Heart left ventricle (tissue), 16 donors: ENCODE data around the gene PPM1A. TPM values are rescaled to one million over a fixed set of nuclear protein-coding genes. Genes with fewer than 3 reads are reported as not detected.

Source experiments
- ATAC-seq, 4 donors: fragments of 200-7000 bp; cut with Tn5 transposase; one replicate each; pipeline ENCODE4 v1.9.1; 2020 to 2022; ENCODE audit warnings: moderate library complexity in 4 of 4, mild to moderate bottlenecking in 3 of 4, moderate number of reproducible peaks in 1 of 4
- DNase-seq, 5 donors: peaks; one replicate each; pipeline ENCODE4 v3.0.0-alpha.2; 2020
- H3K27ac ChIP-seq, 12 donors: fragments of 200-600 bp; sonication (generic) in 4 of 12; one replicate each; pipeline versions ENCODE4 v1.5.0 to v1.8.0; 2016 to 2022; ENCODE audit warnings: mild to moderate bottlenecking in 2 of 12
- H3K27me3 ChIP-seq, 9 donors: fragments of 200-600 bp; sonication (generic) in 2 of 9; one replicate each; pipeline versions ENCODE4 v1.5.1 to v1.8.0; 2016 to 2022; ENCODE audit warnings: mild to moderate bottlenecking in 3 of 9
- H3K36me3 ChIP-seq, 9 donors: fragments of 200-600 bp; sonication (generic) in 2 of 9; one replicate each; pipeline versions ENCODE4 v1.5.0 to v1.8.0; 2018 to 2022; ENCODE audit warnings: mild to moderate bottlenecking in 2 of 9
- H3K4me1 ChIP-seq, 12 donors: fragments of 200-600 bp; sonication (generic) in 4 of 12; one replicate each; pipeline versions ENCODE4 v1.5.0 to v1.8.0; 2016 to 2022; ENCODE audit warnings: mild to moderate bottlenecking in 3 of 12
- H3K4me3 ChIP-seq, 12 donors: fragments of 200-600 bp; sonication (generic) in 4 of 12; one replicate each; pipeline versions ENCODE4 v1.5.0 to v1.8.0; 2017 to 2022; ENCODE audit warnings: mild to moderate bottlenecking in 9 of 12, moderate library complexity in 4 of 12
- H3K9me3 ChIP-seq, 12 donors: fragments of 200-600 bp; sonication (generic) in 4 of 12; one replicate each; pipeline versions ENCODE4 v1.5.0 to v1.8.0; 2016 to 2022; ENCODE audit warnings: mild to moderate bottlenecking in 1 of 12
- POLR2A ChIP-seq, 2 donors: fragments of 450-650 bp; IDR thresholded peaks; one replicate each; pipeline ENCODE4 v1.6.1; 2017; ENCODE audit warnings: antibody characterized with exemption in 2 of 2, mild to moderate bottlenecking in 2 of 2, moderate library complexity in 2 of 2
- WGBS, 4 donors: extraction: QIAGEN DNeasy Blood & Tissue Kit in 2 of 4; methylation state at CpG; one replicate each; pipeline versions ENCODE4 v1.1.5 to v1.1.7; 2013 to 2018; 5-methylcytosine and 5-hydroxymethylcytosine counted together
- intact Hi-C, 10 donors: fragments of 100-400 bp; cut with DNase I; formaldehyde crosslinking; loops; one replicate each; pipeline versions ENCODE4 v1.11.1 to v1.14.2; 2022
- polyA plus RNA-seq, 2 donors: library from polyadenylated mRNA; stranded (reverse); fragments of 200-250 nt; gene quantifications; one replicate each; pipeline ENCODE4 v1.2.3, GENCODE V29; 2013
- total RNA-seq, 9 donors: library from RNA; depleted of rRNA in 2 of 9; stranded (reverse); fragments of >200 nt in 2 of 9; fragmentation: NEBNext Ultra II Directional in 3 of 9; extraction: Animal tissue kit (Norgen Biotek cat#: 25700) in 3 of 9; gene quantifications; one replicate each; pipeline versions ENCODE4 v1.1.0 to v1.2.4, GENCODE V29; 2016 to 2023
- TF ChIP-seq, protein P1 (sequence below), 12 donors: fragments of 200-600 bp; sonication (generic) in 4 of 12; IDR thresholded peaks; one replicate each; pipeline versions ENCODE4 v1.5.0 to v1.8.0; 2018 to 2022; ENCODE audit warnings: antibody characterized with exemption in 12 of 12, mild to moderate bottlenecking in 5 of 12
- donor health status: ischemic (EF 13 %, LVEDD 7.1; RV severe dilation, severe dysfunction).
- donor health status: healthy with polysubstance abuse.
- donor health status: DM: no; HTN: yes; CAD: no.
- donor health status: DM: no; HTN: no; CAD: no.
- donor health status: ischemic (EF 25% LVEDD 6.9; RV normal size, moderate dysfunction).
- donor health status: ischemic (EF 25% LVEDD 5.7; RV mildly dilated, moderate dysfunction).
- donor health status: healthy.
- donor health status: DM: yes; HTN: yes; CAD: no.
- donor health status: ischemic (EF 35%, LVEDD 5.7; RV mildly dilated, moderate dysfunction).
- donor health status: nonischemic (EF 11% LVEDD 7.7; RV severe dilation, severe dysfunction).
- donor health status: DM: yes; HTN: yes; CAD: no.
- donor health status: PGD.
- donor health status: ischemic (EF 29% LVEDD 5.4; RV normal size, mild dysfunction).
- donor health status: nonischemic (EF 23%, LVEDD 6.1; RV moderate dilation, normal function).

PPM1A gene
- total and polyA plus RNA-seq, 11 donors: 27.7 to 126 (median 91.6) TPM

DNA sequence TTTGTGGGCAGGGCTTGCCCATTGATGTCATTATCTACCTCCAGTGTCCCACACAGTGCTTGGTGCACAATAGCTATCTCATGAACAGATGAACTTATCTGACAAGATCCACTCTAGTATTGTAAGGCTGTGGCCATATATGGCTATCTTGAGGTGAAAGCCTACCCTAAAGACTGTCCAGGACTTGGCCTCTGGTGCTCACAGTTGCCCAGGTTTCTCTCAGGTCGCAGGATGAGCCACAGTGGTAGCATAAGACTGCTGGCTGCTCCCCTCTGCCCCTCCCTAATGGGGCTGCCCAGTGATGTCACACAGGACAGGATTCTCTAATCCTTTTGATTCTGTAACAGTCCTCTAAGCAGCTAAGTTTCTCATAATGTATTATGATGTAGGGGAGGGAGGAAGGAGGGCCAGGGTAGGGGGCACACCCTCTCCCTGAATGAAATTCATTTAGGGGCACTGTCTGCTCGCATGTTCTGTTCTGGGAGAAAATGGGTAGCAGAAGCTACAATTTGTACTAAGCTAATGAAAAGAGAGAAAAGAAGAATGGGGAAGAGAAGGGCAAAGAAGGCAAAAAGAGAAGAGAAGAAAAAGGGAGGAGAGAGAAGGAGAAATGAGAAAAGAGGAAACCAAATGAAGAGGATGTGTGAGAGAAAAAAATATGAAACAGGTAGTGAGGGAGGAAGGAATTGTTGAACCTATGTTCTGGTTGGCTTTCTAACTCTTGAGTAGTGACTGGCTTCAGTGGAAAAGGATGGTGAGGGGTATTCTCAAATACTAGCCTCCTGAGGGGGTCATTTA, 3.4 kb upstream of the PPM1A start:
- intact Hi-C loops: loop anchor here in 3 of 10 donors (5.0 to 10.0 kb wide), 3 partner anchors 87 to 161 kb away; partner anchors contain the start of gene PCNX4 (in 1 of the 3)
- H3K36me3 ChIP-seq: no peaks in the 10 kb centered on the region
- H3K4me1 ChIP-seq: peaks cover 0 to 21% (median 6%) of the 10 kb centered on the region in 12 donors
- H3K4me3 ChIP-seq: no peak overlapping the region
- no peak overlapping the region for H3K27ac ChIP-seq
- ATAC-seq: no peak
- 58 to 81% (median 69%) methylated on average over 2 of the region's 2 CpGs for WGBS, 4 donors
- no peaks in the 10 kb centered on the region for H3K9me3 ChIP-seq
- TF ChIP-seq, protein P1, sequence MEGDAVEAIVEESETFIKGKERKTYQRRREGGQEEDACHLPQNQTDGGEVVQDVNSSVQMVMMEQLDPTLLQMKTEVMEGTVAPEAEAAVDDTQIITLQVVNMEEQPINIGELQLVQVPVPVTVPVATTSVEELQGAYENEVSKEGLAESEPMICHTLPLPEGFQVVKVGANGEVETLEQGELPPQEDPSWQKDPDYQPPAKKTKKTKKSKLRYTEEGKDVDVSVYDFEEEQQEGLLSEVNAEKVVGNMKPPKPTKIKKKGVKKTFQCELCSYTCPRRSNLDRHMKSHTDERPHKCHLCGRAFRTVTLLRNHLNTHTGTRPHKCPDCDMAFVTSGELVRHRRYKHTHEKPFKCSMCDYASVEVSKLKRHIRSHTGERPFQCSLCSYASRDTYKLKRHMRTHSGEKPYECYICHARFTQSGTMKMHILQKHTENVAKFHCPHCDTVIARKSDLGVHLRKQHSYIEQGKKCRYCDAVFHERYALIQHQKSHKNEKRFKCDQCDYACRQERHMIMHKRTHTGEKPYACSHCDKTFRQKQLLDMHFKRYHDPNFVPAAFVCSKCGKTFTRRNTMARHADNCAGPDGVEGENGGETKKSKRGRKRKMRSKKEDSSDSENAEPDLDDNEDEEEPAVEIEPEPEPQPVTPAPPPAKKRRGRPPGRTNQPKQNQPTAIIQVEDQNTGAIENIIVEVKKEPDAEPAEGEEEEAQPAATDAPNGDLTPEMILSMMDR (IDR thresholded peaks at IDR 0.05): no peak
- TF ChIP-seq POLR2A (IDR thresholded peaks at IDR 0.05): no peak
- DNase-seq: no peak
- H3K27me3 ChIP-seq: no peaks in the 10 kb centered on the region

DNA sequence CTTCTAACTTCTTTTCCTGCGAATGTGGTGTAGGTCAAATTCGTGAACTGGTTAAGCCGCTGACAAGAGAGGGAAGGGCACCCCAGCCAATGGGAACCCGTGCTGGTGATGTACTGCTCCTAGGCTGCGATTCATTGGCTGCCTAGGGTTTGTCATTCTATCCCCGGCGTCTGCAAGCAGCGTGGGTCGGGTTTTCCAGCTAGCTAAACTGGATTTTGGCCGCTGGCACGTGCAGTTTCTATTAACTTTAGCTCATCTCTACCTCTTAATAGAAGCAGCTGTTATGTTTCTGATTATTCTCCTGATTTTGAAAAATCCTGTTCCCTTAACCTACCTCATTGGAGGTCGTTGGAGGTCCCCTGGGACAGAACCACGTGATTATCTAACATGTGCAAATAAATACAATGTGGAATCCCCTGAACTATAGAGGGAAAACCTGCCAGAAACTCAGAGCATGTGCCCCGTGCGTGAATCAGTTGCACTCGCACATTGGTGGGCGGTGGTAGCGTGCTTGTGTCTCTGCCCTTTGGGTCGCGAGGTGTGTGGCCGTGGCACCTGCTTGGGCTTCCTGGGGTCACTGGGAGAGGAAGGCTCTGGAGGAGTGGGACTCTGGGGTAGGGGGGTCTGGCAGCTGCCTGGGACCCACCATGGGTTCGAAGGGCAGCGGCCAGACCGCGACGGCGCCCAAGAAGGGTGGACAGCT, 876 bp upstream of the PPM1A start:
- H3K4me1 ChIP-seq: peaks cover 2 to 47% (median 30%) of the 10 kb centered on the region in 12 donors
- ATAC-seq (peak; percentile 88 to 94 (median 92)), DNase-seq (peak; percentile 91 to 94 (median 93))
- H3K27me3 ChIP-seq: no peaks in the 10 kb centered on the region
- H3K27ac ChIP-seq: peak overlapping the region; percentile 93 to 100 (median 100)
- H3K4me3 ChIP-seq: peak overlapping the region; percentile 65 to 94 (median 84)
- TF ChIP-seq, protein P1 (IDR thresholded peaks at IDR 0.05): no peak
- peak in 1 of 2 donors; percentile 25 for TF ChIP-seq POLR2A (IDR thresholded peaks at IDR 0.05)
- no peaks in the 10 kb centered on the region for H3K9me3 ChIP-seq
- H3K36me3 ChIP-seq: no peaks in the 10 kb centered on the region
- WGBS, 4 donors: 0 to 1% (median 0%) methylated on average over 21 to 27 of the region's 27 CpGs
- intact Hi-C loops: loop anchor here in 5 of 10 donors (1.0 to 10.0 kb wide), 6 partner anchors 83 to 163 kb away; partner anchors contain the start of genes PCNX4 (in 2 of the 5) and DHRS7 (in 1 of the 5)

DNA sequence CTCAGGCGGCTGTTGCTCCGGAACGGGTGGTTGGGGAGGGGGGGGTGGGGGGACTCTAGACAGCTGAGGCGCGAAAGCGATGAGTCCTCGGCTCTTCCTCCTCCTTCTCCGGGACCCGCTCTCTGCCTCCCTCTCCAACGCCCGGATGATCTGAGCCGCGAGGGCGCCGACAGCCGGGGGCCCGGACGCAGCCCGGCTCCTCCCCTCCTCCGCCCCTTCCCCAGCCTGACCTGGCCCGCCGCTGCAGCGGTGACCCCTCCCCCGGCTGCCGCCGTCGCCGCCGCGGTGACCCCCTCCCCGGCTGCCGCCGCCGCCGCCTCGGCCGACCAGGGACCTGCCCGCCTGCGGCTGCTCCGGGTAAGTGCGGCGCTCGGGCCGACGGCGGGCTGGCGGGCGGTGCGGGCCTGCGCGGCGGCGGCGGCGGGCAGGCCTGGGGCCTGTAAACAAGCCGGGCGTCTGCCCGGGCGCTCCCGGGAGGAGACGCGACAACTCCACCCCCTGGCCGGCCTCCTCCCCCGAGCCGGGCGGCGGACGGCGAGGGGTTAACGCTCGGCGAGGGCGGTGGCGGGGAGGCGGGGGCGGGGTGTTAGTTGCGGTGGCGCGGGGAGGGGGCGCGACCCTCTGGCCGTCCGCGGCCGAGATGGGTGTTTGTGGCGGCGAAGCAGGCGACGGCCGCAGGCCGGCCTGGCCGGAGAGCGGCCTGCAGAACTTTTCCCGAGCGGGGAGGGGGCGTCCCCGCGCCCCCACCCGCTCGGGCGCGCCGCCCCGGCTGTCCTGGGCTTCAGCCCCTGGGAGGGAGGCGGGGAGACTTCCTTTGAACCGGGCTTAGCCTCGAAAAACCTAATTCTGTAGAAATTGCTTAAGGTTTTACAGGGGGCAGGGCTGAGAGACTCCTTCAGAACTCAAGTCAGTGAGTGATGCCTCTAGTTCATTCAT, 568 bp downstream of the PPM1A start:
- 0 to 1% (median 1%) methylated on average over 18 to 107 of the region's 107 CpGs for WGBS, 4 donors
- no peak for TF ChIP-seq POLR2A (IDR thresholded peaks at IDR 0.05)
- TF ChIP-seq, protein P1 (IDR thresholded peaks at IDR 0.05): peak in 1 of 12 donors; percentile 14

More for the DNA sequence above, 568 bp downstream of the PPM1A start:
- H3K4me1 ChIP-seq: peaks cover 2 to 61% (median 44%) of the 10 kb centered on the region in 12 donors
- intact Hi-C loops: loop anchor here in 4 of 10 donors (1.0 to 10.0 kb wide), 6 partner anchors 53 to 165 kb away; partner anchors contain the start of genes PCNX4 (in 2 of the 4) and DHRS7 (in 1 of the 4)
- no peaks in the 10 kb centered on the region for H3K27me3 ChIP-seq
- H3K4me3 ChIP-seq: peak overlapping the region; percentile 65 to 94 (median 84)
- H3K9me3 ChIP-seq: no peaks in the 10 kb centered on the region
- peak; percentile 79 to 89 (median 80) for DNase-seq
- H3K27ac ChIP-seq: peak overlapping the region; percentile 93 to 100 (median 100)
- H3K36me3 ChIP-seq: no peaks in the 10 kb centered on the region
- peak in 3 of 4 donors; percentile 47 to 70 (median 62) for ATAC-seq
